NCI-H2227 treated with DMSO at 0.1 percent for 48 hours (cell line): ENCODE results near the gene FUT9.
A peak's percentile ranks its signal among the peaks of the same experiment; 100 is the strongest.

Source experiments
- DNase-seq: peaks from one replicate; lab custom pipeline; 2025; lab: John Stamatoyannopoulos, UW

Gene FUT9

DNA sequence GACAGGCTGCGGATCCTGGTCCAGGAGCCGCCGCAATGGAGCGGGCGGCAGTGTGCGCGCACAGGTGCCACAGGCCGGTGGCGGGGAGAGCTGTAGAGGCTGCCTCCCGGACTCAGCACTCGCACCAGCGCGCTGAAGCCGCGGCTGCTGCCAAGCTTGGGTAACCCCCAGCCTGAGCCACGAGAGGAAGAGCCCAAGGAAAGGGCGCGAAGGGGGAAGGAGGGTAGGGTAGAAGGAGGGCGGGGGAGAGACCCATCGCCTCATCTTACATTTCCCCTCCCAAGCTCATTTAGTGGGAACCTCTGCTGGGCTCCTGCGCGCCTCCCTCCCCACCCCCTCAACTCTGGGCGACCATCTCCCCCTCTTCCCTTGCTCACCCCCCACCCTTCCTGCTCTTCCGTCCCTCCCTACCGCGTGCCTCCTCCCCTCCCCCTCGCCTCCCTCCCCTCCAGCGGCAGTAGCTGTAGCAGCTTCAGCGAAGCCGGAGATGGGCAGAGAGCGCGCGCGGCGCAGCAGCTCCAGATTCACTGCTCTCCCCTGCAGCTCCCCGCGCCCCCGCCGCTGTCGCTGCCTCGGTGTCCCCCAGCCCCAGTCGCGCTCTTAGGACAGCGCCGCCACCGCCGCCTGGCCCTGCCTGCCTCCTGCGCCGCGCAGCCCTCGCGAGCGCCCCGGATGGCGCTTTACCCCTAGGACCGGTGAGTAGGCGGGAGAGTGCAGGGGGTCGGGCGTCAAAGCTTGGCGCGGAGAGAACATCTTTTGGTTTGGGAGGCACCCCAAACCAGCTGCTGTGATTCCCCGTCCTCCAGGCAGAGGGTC is at the start of gene FUT9:
FUT9 (plus strand) TSS at position 457 of the 816 bp plus-strand sequence. CDS start 187,182 bp downstream, outside the sequence.
- DNase-seq = peak; percentile 76

DNA sequence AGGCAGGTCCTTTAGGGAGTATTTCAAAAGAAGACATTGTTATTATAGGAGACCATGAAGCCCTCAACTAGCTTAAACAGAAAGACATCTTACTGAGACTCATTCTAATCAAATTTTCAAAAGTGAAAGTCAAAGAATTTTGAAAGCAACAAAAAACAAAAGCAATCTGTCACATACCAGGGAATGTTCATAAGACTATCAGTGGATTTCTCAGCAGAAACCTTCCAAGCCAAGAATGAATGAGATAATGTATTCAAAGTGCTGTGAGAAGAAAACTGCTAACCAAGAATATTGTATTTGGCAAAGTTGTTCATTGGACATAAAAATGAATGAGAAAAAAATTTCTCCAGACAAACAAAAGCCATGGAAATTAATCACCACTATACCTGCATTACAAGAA is 48.2 kb upstream of the FUT9 start:
- DNase-seq = no peak

DNA sequence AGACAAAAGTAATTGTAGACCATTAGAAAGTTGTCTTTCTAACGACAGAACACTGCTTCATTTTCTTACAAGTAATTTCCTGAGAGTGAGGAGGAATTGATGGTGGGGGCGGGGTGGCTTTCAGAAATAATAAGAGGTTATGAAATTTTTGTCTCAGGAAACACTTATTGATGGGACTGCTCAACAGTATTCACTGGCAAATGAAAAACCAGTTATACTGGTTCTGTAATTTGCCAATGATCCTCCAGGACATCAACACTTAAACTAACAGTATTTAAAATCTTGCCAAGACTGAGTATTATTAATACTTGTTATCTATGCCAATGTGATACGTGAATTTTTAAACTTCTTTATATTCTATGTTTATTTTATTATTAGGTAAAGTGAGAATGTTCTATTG is 41.8 kb upstream of the FUT9 start:
- no peak for DNase-seq

DNA sequence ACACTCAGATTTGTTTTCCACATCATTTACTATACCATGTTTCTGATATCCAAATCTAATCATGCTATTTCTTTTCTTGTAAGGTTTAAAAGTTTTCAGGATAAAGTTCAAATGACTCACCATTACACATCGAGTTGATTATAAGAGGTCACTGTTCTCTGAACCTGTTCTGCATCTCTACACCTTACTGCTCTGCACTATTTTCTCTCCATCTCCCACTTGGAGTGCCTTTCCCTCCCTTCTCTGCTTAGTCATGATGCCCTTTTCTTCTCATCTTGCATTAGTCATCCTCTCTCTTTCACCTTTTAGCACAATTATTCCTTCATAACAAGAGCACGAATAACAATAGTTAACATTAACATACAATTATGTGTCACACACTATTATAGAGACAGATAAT is 37.5 kb upstream of the FUT9 start:
- DNase-seq = no peak

DNA sequence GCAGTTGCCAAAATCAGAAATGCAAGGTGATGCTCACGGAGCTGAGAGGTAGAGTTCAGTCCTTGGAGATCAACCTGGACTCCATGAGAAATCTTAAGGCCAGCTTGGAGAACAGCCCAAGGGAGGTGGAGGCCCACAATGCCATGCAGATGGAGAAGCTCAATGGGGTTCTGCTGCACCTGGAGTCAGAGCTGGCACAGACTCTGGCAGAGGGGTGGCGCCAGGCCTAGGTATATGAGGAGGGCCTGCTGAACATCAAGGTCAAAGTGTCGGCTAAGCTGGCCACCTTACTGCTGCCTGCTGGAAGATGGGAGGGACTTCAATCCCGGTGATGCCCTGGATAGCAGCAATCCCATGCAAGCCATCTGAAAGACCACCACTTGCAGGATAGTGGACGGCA is 23.9 kb upstream of the FUT9 start:
- no peak for DNase-seq

DNA sequence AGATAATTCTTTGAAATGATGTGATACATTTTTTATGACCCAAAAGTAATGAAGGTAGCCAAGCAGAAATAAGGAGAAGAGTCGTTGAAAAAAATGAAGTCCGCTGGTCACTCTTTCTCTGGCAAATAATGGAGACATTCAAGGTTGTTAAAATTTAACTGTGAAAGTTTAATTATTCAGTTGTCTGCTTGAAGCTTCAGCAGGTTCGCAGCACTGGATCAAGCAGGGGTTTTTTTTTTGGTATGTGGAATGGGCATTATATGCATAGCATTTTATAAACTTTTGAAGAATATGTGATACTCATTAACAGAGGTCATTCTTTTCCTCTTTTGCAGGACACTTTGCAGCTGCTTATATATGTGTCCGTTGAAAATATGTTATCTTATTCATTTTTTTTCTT is 21.6 kb upstream of the FUT9 start:
- no peak for DNase-seq

DNA sequence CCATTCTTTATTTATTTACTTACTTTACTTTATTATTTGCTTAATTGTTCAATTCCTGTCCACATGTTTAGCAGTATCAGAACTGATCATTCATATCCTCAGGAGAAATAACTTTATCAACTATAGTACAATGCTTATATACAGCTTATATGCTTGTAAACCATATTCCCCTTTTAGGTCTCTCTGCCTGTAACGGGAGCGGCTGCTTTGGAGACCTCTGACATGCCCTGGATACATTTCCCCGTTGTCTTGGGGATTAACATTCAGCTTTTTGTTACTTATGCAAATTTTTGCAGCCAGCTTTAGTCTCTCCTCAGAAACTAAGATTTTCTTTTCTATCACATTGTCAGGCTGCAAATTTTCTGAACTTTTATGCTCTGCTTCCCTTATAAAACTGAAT is 17.6 kb upstream of the FUT9 start:
- DNase-seq = no peak

DNA sequence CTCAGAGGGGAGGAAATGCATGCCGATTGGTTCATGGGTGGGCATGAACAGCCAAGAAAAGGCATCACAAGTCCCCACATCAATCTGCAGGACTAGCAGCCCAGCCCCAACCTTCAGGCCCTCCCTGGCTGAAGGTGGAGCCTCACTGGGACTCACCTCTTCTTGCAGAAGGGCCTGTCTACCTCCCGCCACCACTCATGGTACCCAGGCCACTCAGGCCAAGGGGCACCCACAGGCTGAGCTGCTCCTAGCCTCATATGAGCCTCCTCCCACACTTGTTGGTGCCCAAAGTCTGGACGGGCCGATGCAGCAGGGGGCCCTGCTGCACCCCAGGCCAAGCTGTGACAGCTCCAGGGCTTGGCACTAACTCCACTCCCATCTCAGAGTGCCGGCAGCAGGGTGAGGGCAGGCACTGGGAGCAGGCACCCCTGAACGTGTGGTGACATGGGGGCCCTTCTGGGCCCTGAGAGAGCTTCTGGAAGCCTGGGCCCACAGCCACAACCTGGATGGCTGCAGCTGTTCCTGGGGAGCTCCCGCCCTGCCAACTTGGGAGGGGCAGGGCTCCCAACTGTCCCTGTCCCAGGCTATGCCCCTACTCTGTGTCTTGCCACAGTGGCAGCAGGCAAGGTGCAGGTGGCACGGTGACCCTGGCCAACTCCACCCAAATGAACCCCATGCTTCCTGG is 13.7 kb upstream of the FUT9 start:
- DNase-seq = no peak

DNA sequence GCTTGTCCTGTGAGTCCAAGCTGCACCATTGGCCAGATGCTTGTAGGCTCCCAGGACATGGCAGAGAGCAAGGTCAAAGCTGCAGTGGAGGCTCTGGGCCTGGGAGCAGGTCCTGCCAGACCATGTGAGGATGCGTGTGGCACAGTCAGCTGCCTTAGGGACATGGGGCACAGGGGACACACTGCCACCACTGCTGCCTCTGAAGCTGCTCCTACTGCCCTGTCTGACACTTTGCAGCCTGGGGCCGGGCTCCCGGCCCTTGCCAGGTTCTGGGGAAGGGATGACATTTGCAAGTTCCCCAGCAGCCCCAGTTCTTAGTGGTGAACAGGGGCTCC is 13.2 kb upstream of the FUT9 start:
- no peak for DNase-seq

DNA sequence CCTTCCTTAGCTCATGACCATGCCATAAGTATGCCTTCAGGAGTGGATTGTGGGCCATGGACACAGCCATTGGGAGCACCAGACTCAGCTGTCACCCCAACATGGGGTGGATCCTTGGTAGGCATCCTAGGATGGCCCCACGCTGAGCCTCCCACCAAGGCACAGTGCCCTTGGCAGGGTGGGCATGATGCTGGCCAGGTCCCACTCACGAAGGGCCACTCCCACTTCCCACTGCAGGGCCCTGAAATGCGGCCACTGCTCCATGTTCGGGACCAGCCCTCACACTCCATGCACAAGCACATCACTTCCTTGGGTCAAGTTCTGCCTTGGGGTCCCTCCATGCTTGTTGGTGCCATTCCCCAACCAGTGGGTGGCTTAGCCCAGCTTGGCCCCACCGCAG is 12.9 kb upstream of the FUT9 start:
- DNase-seq = no peak

DNA sequence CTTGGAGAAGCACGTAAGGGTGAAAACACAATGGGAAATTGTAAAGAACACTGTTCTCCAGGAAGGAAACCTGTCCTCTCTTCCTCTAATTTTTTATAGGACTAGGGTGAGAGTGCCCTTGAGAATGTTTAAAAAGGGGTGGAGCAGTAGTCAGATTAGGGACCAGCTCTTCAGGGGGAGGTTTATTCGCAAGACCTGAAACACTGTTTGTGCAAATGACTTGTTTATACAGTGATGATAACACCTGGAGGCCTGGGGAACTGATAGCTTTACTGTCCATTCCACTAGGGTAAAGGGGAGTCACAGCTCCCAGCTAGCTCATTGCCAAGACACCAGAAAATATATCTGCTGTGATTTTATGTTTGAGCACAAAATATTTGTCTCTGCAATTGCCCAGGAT is 8.1 kb upstream of the FUT9 start:
- no peak for DNase-seq

DNA sequence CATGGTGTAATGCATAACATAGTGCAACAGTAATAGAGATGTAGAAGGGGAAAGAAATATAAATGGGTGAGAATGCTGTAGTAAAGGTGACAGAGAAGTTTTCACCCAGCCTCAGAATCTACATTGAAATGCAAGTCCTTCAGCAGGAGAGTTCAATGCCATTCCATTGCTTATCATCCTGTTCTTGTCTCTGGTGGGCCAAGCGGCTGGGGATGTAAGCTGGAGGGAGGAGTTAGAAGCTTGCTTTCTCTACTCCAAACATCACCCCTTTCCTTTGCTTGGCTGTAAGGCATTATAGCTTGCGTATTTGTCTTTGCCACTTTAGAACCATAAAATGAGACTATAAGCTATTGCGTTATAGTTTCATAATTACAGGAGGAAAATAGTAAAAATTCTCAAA is 2.2 kb upstream of the FUT9 start:
- no peak for DNase-seq

DNA sequence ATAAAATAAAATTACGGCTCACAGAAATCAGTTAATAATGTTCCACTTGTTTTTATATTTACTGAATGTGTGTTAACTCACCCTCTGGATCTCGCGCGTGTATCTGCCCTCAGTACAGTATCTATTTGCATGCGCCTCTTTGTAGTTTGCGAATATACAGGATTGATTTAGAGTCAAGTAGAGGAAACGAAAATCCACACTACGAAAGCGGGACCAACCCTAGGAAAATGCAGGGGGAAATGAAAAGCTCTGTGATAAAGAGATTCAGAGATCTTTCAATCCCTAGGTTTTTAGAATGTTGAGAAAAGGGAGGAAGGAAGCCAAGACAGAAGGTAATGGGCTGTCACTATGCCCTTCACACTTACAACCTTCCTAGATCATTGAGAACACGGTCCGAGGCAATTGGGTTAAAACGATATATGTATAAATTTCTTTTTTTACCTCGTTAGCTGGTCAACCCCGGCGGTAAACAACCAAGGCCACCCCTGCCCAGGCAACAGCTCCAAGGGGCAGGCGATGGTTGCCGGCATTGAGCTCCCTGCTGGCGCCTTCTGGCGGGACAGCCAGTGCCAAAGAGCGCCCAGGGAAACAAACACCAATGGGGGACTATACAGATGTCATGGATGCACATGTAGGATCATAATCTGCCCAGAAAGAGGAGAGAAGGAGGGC is 792 bp upstream of the FUT9 start:
- no peak for DNase-seq

DNA sequence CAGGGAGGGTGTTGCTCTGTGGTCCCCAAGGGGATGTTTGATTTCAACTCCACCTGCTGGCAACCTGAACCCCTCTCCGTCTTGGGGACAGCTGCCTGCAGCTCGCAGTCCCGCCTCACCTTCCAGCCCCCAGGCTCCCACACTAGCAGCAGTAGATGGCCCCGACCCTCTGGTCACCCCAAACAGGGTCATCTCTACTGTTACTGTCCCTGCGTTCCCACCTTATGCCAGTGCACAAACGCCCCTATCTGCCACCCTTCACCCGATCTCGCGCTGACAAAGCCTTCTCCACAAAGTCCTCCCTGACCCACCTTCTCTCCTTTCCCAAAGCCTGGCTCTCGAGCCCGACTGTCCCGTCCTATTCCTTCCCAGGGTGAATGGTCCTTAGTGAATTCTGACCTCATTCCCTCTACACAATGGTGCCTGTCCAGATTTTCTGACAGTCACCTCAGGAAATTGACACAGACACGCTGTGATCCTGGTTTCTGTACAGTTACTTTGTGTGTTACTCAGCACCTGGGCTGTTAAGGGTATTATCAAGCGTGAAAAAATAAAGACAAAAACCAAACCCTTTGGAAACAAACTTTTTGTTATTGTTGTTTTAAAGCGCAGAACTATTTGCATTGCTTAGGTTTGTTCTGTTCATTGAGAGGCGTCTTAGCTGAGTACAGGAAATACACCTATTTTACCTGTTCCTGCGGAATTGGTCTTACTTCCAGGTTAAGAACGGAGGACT is 728 bp downstream of the FUT9 start:
- DNase-seq = no peak

DNA sequence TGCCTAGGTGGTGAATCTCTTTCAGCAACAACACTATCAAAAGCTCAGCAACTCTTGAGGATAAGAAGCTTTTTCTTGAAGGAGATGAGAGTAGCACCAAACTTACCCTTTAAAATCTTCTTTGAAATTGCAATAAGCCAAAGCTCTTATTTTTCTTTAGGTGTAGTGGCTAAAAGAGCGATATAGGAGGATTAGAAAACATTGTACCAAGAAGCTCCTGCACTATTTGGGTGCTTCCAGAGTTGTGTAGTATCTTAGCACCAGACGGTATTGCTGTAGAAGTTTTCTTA is 1.2 kb downstream of the FUT9 start:
- no peak for DNase-seq

DNA sequence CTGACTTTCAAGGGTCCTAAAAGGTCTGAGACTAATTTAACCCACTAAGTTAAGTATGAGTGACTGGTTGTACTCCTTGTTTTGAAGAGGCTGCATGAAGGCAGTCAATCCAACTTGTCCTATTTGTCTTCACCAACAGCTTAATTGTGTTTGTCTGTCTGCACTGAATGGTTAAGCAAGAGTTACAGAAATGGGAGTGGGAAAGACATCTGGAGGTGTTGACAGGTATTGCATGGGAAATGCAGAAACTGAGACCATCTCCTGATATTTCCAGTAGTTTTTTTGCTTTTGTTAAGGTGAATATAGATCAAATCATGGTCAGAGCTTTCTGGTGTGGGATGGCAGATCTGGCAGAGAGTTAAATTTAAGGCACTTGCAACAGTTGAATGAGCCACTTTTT is 6.5 kb downstream of the FUT9 start:
- DNase-seq = no peak

DNA sequence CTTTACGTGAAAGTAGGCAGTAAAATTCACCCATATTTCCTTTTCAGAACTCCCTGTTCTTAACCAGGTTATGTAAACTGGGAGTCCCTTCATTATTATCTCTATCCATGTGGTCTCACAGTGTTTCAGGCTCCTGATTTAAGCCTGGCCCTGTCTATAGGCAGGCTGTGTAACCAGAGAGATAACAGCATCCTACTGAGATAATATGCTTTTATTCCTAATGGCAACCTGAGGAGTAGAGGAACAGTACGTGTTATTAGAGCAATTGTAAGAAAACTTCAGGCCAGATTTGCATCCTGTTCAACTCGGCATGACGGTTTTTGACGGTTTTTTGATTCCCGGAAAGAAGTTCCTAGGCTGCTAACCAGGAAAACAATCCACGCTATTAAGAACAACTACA is 16.9 kb downstream of the FUT9 start:
- peak; percentile 33 for DNase-seq

DNA sequence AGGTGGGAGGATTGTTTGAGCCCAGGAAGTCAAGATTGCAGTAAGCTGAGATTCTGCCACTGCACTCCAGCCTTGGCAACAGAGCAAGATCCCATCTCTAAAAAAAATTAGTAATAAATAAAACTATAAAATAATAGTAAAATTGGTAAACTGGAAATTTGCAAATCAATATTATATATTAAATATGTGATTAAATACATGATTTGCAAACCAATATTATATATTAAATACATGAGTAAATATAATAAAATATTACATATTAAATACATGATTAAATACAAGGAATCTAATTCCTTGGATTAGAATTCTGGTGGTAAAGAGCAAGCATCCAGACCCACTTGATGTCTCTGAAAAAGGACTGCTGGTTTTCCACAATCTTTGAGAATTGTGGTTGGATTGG is 35.8 kb downstream of the FUT9 start:
- no peak for DNase-seq

DNA sequence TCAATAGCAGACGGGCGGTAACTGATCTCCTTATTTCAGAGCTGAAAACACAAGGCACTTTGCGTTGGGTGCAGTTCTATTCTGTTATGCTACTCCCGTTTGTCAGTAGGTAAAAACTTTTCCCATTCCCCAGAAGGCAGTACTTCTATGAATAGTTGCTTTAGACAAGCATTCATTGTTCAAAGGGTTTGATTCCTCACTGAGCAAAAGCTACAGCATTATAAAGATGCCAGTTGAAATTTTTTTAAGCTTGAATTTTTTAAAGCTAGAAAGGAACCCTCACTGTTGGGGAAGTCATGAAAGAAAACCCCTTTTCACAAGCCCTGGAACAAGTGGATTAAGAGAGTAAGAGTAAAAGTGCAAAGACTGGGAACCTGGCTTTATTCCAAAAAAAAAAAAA is 42.3 kb downstream of the FUT9 start:
- DNase-seq = no peak

DNA sequence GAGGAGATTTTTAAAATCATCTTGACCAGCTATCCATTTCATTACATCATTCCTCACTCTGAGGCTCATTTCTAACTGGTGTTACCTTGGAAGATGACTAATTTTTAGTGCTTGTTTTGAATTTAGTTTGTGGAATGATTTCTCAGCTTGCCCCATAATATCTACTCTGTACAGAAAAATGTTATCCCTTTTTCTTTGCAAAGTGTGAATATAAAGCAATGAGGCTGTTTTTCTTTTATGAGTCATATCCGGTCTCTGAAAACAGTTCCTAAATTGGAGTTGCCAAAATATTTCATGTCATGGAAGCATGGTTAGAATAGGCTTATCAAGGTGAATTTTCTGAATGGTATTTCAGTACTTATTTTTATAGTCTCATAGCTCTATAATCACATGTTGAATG is 43.8 kb downstream of the FUT9 start:
- no peak for DNase-seq

DNA sequence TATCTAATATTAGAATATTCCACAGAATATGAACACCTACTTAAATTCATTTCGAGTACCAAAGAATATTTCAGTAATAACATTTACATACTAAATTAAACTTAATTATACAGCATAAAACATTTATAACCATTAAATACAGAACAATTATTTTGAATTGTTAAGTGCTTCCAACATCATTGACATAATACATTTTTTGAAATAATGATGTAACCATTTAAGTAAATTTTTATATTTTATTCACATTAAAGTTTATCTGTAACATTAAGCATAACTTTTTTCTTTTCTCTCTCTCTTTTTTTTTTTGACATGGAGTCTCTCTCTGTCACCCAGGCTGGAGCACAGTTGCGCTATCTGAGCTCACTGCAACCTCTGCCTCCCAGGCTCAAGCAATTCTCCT is 44.5 kb downstream of the FUT9 start:
- DNase-seq = no peak

DNA sequence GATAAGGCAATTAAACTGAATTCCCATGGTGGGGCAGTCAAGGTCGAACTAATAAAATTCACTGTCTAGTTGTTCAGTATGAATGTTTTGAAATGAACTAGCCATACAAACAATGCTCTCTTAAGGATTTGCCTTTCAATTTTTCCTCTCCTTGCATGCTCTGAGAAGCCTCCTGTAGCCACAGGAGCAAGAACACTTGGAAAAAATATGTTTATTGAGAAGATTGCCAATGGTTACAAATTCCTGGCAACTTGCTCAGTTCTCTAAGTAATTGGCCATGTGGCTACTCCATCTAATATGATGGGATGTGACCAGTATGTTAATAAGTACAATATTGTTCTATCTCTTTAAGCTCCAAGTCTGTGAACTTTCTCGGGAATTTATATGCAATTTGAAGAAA is 49.4 kb downstream of the FUT9 start:
- no peak for DNase-seq

DNA sequence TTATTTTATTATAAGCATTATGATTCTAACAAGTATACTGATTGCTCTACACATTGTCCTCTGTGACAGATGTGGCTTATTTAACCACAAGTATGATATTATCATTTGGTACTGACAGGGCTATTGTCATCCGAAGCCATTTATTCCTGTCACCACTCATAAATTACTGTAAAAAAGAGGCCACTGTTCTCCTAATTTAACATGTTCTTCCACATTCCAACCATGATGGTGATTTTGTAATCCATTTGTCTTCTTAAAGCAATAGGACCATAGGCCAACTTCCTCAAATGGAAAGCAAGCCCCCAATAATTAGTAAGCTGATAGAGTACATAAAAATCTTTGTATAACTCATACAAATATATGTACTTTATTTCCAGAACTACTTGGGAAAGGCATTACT is 50.6 kb downstream of the FUT9 start:
- DNase-seq = no peak
